Endometrial microvascular endothelial cells (primary cell): Measurements from ENCODE around the gene RBCK1. TPM values are rescaled to one million over a fixed set of nuclear protein-coding genes. Genes with fewer than 3 reads are reported as not detected.

Experiments
- in situ Hi-C: cut with HindIII; loops from 2 replicates; pipeline ENCODE4 v1.10.0; 2017; ENCODE audit warnings: low sequenced_read_pairs, low pct_unique_long_range_greater_than_20kb; ENCODE audit errors: inconsistent ontology term
- total RNA-seq: library from RNA; depleted of rRNA; stranded (reverse); fragments of >200 nt; gene quantifications from one replicate; pipeline ENCODE4 v1.2.3, GENCODE V29; 2015; ENCODE audit errors: inconsistent ontology term

Gene RBCK1
- total RNA-seq, 1 donor from 2014 or later: 104 TPM

DNA sequence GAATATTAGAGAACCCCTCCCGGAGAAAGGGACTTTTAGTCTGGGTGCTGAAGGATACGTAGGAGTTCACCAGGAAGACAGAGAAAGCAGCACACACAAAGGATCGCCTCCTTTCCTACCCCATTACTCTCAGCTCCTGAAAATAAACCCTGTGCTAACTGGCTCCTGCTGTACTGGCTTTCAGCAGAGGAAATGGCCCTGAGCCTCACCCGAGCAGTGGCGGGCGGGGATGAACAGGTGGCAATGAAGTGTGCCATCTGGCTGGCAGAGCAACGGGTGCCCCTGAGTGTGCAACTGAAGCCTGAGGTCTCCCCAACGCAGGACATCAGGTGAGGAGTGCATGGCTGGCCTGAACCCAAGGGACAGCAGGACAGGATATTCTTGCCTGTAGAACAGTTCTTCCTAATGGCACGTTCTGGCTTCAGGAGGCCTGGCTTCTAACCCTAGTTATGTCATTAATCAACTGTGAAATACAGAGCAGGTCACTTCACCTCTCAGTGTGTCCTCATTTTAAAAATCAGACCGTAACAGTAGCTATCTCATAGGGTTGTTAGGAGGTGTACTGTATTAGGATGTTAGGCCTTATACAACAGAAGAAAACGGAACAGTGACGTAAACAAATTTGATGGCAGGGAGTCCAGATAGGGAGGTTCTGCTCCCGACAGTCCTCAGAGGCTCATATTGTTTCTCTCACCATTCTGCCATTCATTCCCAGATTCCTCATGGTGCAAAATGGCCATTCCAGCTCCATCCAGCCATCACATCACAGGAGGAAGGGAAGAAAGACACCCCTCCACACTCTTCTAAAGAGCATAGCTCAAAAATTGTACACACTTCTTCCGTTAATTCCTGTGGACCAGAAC is 1.8 kb downstream of the RBCK1 start:
- in situ Hi-C loops: no loop called here

DNA sequence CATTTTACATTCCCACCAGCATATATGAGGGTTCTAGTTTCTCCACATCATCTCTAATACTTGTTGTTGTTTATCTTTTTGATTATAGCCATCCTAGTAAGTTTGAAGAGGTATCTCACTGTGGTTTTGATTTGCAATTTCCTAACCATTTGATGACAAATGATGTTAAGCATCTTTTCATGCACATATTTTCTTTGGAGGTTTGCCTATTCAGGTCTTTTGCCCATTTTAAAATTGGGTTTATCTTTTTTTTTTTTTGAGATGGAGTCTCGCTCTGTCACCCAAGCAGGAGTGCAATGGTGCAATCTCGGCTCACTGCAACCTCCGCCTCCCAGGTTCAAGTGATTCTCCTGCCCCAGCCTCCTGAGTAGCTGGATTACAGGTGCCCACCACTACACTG is 4.0 kb downstream of the RBCK1 start:
- in situ Hi-C loops: no loop called here

DNA sequence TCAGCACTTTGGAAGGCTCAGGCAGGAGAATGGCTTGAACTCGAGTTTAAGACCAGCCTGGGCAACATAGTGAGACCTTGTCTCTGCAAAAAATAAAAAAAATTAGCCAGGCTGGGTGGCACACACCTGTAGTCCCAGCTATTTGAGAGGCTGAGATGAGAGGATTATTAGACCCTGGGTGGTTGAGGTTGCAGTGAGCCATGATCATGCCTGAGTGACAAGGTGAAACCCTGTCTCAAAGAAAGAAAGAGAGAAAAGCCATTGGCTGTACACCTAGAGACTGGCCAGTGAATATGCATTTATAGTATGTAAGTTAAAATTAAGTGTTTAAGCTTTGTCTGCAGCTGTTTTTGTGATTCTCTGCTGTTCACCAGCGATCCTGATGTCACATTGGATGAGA is 6.1 kb downstream of the RBCK1 start:
- in situ Hi-C loops: no loop called here

DNA sequence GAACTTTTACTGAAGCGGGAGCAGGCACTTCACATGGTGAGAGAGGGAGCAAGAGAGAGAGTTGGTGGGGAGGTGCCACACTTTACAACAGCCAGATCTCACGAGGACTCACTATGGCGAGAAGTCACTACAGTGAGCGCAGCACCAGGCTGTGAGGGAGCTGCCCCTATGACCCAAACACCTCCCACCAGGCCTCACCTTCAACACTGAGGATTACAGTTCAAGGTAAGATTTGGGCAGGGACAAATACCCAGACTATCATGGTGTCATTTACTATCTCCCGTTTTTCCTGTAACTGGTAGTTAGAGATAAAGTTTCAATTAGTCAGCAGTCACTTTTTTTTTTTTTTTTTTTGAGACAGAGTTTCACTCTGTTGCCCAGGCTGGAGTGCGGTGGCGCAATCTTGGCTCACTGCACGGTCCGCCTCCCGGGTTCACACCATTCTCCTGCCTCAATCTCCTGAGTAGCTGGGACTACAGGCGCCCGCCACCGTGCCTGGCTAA is 7.8 kb downstream of the RBCK1 start:
- in situ Hi-C loops: no loop called here

DNA sequence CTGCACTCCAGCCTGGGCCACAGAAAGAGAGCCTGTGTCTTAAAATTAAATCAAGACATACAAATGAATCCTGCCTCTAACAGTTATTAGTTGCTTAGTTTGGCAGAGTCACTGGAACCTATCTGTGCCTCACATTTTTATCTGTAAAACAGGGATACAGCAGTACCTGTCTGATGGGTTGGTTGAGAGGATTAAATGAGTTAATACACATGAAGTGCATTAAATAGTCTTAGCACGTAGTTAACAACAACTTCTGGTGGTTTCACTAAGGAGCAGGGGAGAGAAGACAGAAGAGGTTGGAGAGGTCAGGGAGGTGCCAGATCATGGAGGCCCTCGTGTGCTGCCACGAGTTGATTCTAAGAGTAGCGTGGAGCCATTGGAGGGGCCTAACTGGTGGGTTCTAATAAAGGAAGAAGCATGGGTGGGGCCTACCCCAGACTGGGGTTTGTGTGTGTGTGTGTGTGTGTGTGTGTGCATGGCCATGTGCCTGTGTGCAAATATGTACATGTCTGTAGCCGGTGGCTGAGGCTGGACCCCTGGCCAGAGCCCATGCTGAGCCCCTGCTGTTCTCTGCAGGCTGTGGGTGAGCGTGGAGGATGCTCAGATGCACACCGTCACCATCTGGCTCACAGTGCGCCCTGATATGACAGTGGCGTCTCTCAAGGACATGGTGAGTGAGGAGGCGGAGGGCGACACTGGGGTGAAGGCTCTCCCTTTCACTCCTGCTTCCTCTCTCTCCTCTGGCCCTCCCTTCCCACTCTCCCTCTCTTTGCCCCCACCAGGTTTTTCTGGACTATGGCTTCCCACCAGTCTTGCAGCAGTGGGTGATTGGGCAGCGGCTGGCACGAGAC is 9.1 kb downstream of the RBCK1 start:
- in situ Hi-C loops: no loop called here

DNA sequence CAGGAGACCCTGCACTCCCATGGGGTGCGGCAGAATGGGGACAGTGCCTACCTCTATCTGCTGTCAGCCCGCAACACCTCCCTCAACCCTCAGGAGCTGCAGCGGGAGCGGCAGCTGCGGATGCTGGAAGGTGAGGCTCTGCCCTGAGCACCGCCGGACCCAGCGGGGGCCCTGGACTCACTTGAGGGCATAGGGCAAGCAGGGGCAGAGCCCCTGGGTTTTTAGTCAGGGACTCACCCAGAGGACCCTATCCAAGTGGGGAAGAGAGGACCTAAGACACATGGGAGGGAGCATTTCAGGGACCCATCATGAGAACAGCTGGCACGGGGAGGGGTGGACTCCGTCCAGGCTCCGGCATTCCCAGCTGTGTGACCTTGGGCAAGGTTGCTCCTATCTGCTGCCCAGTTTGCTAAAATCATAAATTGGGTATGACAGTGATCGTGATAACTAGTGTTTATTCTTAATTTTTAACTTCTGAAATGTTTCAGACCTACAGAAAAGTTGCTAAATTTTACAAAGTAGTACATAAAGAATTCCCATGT is 9.8 kb downstream of the RBCK1 start:
- in situ Hi-C loops: no loop called here

DNA sequence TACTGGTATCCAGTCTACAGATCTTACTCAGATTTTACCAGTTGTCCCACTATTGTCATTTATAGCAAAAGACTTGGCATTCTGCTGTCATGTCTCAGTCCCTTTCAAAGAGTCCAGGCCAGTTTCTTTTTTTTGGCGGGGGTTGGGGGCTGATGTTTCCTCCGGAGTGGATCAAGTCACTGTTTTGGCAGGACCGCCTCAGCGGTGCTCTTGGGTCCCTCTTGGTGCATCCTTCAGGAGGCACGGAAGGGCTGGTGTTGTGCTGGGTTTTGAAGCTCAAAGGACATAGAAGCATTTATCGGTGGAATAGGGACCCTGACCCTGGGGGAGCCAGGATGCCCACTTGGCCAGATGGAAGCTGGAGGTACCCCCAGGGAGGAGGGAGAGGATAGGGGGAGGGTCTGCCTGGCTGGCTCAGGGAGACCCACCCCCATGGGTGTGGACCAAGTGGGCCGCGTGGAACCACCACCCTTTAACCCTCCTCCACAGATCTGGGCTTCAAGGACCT is 10.8 kb downstream of the RBCK1 start:
- in situ Hi-C loops: no loop called here

DNA sequence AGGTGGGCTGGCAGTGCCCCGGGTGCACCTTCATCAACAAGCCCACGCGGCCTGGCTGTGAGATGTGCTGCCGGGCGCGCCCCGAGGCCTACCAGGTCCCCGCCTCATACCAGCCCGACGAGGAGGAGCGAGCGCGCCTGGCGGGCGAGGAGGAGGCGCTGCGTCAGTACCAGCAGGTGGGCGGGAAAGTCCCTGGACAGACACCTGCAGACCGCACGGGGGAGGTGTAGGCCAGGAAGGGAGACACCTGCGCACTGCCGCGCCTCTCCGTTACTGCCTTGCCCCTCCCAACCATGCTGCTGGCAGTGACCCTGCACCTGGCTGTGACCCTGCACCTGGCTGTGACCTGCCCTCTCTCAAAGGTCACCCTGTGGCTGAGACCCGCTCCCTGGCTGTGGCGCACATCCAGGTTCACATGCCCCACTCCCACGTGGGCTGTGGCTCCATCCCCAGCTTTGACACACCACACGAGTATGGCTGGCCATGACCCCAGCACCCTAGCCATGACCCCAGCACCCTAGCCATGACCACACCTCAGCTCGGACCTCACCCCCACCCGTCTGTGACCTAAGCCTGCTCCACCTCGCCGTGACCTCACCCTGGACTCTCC is 11.6 kb downstream of the RBCK1 start:
- in situ Hi-C loops: no loop called here

DNA sequence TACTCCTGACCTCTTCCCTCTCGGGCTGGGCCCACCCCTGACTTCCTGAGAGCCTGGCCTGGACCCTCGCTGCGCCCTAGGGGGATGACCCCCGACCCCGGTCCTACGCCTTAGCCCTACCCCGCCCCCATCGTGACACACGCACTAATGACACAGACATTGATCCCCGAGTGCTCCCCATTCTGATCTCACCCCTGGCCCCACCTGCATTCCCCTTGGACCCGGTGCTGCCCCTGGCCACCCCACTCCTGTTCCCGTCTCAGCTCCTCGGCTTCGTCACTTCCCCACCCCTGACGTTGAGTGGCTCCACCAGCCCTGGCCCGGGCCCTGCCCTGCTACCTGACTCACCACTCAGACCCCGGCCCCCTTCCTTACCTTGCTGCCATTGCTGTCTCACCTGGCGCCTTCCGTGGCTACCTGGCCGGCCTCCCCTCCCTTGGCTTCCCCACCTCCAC is 12.1 kb downstream of the RBCK1 start:
- in situ Hi-C loops: no loop called here

DNA sequence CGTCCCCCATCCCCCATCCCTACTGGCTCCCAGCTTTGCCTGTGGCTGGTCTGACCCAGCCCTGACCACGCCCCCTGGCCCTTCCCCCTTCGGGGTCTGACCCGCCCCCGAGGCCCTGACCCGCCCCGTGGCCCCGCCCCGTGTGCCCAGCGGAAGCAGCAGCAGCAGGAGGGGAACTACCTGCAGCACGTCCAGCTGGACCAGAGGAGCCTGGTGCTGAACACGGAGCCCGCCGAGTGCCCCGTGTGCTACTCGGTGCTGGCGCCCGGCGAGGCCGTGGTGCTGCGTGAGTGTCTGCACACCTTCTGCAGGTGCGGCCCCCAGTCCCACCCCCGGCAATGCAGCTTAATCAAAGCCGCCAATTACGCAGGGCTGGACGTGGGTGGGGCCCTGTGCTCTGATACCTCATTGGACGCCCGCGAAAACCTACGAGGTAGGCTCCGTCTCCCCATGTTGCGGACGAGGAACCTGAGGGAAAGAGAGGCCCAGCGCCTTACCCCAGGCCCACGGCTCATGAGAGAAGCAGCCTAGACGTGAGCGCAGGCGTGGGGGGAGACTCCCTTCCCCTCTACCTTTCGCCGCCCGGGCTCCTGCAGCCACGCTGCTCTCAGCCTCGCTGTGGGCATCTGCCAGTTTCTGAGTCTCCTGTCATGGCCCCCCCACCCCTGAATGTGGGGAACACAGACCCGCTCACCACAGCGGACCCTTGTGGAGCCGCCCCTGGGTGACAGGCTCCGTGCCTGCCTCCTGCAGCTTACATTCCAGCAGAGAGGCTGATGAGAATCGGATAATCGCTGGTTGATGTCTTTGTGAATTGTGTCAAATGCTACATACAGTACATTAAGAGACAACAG is 12.8 kb downstream of the RBCK1 start:
- in situ Hi-C loops: no loop called here

DNA sequence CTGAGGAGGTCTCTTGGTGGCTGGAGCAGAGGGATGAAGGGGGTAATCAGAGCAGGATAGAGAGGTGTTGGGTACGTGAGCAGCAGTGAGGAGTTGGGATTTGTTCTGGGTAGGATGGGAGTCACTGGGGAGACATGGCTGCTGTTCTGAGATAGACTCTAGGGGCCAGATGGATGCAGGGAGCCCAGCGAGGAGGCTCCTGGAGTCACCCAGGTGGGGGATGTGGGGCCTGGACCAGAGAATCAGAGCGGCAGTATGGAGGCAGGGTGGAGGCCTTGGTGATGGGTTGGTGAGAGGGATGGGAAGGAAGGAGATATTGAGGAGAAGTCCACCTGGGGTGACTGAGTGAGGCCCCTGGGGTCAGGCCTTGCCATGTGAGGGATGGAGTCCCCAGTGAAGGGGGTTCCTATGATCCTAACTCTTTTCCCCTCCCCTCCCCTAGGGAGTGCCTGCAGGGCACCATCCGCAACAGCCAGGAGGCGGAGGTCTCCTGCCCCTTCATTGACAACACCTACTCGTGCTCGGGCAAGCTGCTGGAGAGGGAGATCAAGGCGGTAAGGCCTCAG is 13.7 kb downstream of the RBCK1 start:
- in situ Hi-C loops: no loop called here

DNA sequence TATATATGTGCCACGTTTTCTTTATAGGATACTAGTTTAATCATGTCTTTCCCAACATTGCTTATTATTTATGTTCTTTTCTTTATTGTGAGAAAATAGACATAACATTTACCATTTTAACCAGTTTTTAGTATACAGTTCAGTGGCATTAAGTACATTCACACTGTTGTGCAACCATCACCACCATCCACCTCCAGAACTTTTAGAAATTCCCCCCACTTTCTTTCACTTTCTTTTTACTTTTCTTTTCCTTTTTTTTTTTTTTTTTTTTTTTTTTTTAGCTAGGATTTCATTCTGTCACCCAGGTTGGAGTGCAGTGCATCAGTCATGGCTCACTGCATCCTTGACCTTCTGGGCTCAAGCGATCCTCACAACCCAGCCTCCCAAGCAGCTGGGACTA is 18.5 kb downstream of the RBCK1 start:
- in situ Hi-C loops: no loop called here

DNA sequence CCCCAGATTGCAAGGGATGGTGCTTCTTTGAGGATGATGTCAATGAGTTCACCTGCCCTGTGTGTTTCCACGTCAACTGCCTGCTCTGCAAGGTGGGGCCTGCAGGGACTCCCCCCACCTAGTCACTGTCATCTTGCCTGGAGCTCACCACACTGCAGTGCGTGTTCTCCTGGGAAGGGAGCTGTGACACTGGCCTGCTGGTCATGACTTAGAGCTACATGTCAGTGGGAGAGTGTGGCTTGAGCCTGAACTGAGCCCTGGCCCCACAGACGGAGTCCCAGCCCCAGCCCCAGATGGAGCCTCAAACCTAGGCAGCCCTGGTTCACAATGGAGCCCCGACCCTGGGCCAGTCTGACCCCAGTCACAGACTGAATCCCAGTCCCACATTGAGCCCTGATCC is 19.3 kb downstream of the RBCK1 start:
- in situ Hi-C loops: no loop called here

DNA sequence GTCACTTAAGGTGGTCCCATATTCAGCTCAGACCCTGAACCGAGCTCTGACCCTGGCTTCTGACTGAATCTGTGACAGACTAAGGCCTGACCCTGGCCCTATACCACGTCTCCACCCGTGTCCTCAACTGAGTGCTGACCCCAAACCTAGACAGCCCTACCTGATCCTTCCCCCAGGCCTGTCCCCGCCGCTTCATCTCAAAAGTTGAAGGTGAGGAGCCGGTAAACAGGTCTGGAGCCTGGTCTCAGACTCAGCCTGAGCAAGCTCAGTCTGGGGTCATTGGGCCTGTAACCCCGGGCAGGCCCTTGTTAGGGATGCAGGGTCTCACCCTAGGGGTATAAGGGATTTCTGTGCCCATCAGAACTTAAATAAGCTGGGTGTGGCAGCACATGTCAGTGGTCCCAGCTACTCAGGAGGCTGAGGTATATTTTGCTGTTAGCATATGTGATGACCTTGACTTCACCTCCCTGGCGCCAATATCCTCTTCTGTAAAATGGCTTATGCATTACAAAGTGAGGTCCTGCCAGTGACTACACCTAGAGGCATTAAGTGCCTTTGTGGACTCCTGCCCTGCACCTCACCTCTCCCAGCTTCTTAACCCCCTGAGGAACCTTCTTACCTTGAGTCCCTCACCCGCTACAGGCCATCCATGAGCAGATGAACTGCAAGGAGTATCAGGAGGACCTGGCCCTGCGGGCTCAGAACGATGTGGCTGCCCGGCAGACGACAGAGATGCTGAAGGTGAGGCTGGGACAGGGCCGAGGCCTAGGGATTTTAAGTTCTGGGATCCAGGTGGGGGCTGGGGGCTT is 20.0 kb downstream of the RBCK1 start:
- in situ Hi-C loops: no loop called here

DNA sequence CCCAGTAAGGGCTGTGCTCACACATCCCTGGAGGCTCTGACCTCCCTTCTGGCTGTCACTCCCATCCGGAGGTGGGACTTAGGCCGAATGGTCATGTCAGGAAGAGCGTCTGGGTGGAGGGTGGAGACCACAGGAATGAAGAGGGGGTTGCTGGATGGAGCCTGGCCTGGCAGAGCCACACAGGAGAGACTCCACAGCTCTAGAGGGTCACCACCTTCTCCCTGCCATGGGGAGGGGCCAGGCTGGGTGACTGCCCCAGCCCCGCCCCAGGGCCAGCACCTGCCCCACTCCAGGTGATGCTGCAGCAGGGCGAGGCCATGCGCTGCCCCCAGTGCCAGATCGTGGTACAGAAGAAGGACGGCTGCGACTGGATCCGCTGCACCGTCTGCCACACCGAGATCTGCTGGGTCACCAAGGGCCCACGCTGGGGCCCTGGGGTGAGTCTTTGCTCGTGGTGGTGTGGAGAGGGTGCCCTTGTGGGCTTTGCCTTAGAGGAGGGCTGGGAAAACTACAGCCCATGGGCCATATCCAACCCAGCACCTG is 20.6 kb downstream of the RBCK1 start:
- in situ Hi-C loops: no loop called here

DNA sequence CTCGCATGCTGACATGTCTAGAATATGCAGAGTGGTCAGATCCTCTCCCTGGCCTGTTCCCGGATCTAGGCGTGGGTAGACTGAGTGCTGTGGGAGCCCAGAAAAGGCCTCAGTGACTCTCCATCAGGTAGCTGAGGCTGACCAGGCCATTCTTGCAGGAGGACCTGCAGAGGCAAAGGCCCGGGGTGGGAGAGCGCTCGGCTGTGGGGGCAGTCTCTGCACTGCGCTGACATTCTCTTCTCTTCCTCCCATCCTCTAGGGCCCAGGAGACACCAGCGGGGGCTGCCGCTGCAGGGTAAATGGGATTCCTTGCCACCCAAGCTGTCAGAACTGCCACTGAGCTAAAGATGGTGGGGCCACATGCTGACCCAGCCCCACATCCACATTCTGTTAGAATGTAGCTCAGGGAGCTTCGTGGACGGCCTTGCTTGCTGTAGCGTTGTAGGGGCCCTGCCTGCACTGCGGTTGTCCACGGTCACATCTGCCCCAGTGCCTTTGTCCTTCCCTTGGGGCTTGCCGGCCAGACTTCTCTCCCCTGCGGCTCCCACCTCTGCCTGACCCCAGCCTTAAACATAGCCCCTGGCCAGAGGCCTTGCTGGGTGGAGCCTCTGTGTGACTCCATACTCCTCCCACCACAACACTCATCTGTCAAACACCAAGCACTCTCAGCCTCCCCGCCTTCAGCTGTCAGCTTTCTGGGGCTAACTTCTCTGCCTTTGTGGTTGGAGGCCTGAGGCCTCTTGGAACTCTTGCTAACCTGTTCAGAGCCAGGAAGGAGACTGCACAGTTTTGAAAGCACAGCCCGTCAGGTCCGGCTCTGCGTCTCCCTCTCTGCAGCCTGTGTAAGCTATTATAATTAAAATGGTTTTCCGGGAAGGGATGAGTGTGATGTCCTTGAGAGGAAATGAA is 22.2 kb downstream of the RBCK1 start:
- in situ Hi-C loops: no loop called here
